BJ (cell line): ENCODE data around the gene FBXO48. TPM values are rescaled to one million over a fixed set of nuclear protein-coding genes. Genes with fewer than 3 reads are reported as not detected.

ENCODE experiments used
- CTCF ChIA-PET: fragments of 350-600 bp; formaldehyde crosslinking; extraction: SDS; loops from one replicate; lab custom pipeline; 2021; ENCODE audit warnings: antibody characterized with exemption, inconsistent platforms; lab: Yijun Ruan, JAX
- POLR2A ChIA-PET: fragments of 300-600 bp; sonication (Branson Sonifier 250); formaldehyde crosslinking; extraction: SDS; loops from one replicate; lab custom pipeline; 2021; ENCODE audit warnings: antibody characterized with exemption; lab: Charles Lee
- DNase-seq: peaks from one replicate; pipeline ENCODE4 v3.0.0-alpha.2; 2011; ENCODE audit warnings: low read depth
- H3K27me3 ChIP-seq: 2 replicates; pipeline ENCODE4 v1.6.0; 2011; ENCODE audit warnings: low read length; ENCODE audit not compliant: control insufficient read depth, insufficient read depth
- H3K36me3 ChIP-seq: 2 replicates; pipeline ENCODE4 v1.5.1; 2011; ENCODE audit warnings: low read length; ENCODE audit not compliant: control insufficient read depth, insufficient read depth
- H3K4me3 ChIP-seq: 2 replicates; pipeline ENCODE4 v1.5.1; 2011; ENCODE audit warnings: low read depth, mild to moderate bottlenecking, control low read depth, low read length
- CTCF ChIP-seq: IDR thresholded peaks from 2 replicates; pipeline ENCODE4 v1.5.1; 2011; ENCODE audit warnings: low read depth, mild to moderate bottlenecking, control low read depth, inconsistent platforms, low read length, moderate library complexity; ENCODE audit not compliant: insufficient read depth
- polyA plus RNA-seq: library from polyadenylated mRNA; depleted of rRNA; stranded (reverse); fragments of >200 nt; gene quantifications from 2 replicates; pipeline ENCODE4 v1.2.3, GENCODE V29; 2011

The FBXO48 gene
- polyA plus RNA-seq, 1 experiment = 0.49 TPM

- ChIA-PET POLR2A (no interaction called here), CTCF (interaction anchor here (1.0 kb wide), 1 partner anchor 20 kb away, joined by 3 read pairs; no protein-coding TSS in a partner anchor)
- H3K36me3 ChIP-seq = no peaks in the 10 kb centered on the region
- no peak for DNase-seq
- H3K4me3 ChIP-seq = no peak overlapping the region
- TF ChIP-seq CTCF = no peak
- peaks cover 18% of the 10 kb centered on the region for H3K27me3 ChIP-seq
These were observed 50.9 kb downstream of the FBXO48 start for GRCh38 chr2:68416081-68416675.

DNA sequence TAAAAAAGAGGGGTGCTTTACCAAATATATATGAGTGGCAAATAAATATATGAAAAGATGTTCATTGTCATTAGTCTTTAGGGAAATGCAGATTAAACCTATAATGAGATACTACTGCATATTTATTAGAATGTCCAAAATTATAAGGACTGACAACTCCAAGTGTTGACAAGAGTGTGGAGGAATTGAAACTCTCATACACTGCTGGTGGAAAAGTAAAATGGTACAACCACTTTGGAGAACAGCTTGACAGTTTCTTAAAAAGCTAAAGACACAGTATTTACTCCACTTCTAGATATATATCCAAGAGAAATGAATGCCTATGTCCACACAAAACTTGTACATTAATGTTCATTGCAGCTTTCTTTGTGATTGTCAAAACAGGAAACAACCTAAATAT lies 51.6 kb downstream of the FBXO48 start:
- TF ChIP-seq CTCF = no peak
- H3K4me3 ChIP-seq = no peak overlapping the region
- ChIA-PET CTCF (interaction anchor here (1.0 kb wide), 1 partner anchor 19 kb away, joined by 3 read pairs; no protein-coding TSS in a partner anchor), POLR2A (no interaction called here)
- H3K27me3 ChIP-seq = peaks cover 15% of the 10 kb centered on the region
- no peaks in the 10 kb centered on the region for H3K36me3 ChIP-seq
- DNase-seq = no peak

GRCh38 chr2:68414876-68415275 lies 52.2 kb downstream of the FBXO48 start:
- no peaks in the 10 kb centered on the region for H3K36me3 ChIP-seq
- ChIA-PET POLR2A (no interaction called here), CTCF (interaction anchor here (1.0 kb wide), 1 partner anchor 19 kb away, joined by 3 read pairs; no protein-coding TSS in a partner anchor)
- no peak for DNase-seq
- no peak for TF ChIP-seq CTCF
- H3K27me3 ChIP-seq = peaks cover 15% of the 10 kb centered on the region
- no peak overlapping the region for H3K4me3 ChIP-seq

DNA sequence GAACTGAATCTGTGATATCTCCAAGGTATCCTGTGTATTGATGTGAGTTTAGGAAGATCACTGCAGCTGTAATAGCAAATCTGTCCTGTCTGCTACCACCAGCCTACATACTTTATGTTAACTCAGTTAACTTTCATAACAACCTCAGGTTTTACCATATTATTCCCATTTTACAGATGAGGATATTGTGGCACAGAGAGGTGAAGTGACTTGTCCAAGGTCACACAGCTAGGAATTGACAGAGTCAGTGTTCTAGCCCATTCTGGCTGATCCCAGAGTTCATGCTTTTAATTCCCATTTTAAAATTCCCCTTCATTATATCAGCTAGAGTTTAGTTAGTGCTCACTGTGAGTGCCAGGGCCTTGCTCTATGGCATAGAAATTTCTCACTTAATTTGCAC lies 52.6 kb downstream of the FBXO48 start:
- POLR2A ChIA-PET = no interaction called here

GRCh38 chr2:68413466-68413865 lies 53.6 kb downstream of the FBXO48 start:
- H3K27me3 ChIP-seq = peaks cover 10% of the 10 kb centered on the region
- CTCF ChIA-PET = interaction anchor here (0.6 to 1.1 kb wide), 3 partner anchors 9 to 132 kb away, joined by 3 to 4 read pairs (median 3); no protein-coding TSS in a partner anchor
- POLR2A ChIA-PET = no interaction called here
- no peaks in the 10 kb centered on the region for H3K36me3 ChIP-seq
- H3K4me3 ChIP-seq = no peak overlapping the region
- TF ChIP-seq CTCF = no peak
- DNase-seq = no peak

More for the DNA sequence above, 52.6 kb downstream of the FBXO48 start:
- peaks cover 15% of the 10 kb centered on the region for H3K27me3 ChIP-seq
- H3K4me3 ChIP-seq = no peak overlapping the region
- TF ChIP-seq CTCF = no peak
- CTCF ChIA-PET = no interaction called here
- H3K36me3 ChIP-seq = no peaks in the 10 kb centered on the region
- no peak for DNase-seq
